ENCODE measurements around the gene SKOR1. TPM values are rescaled to one million over a fixed set of nuclear protein-coding genes. Genes with fewer than 3 reads are reported as not detected.

The SKOR1 gene
- total RNA-seq, 2 donors from 2014 or later = 0.12 TPM; not detected in 1

DNA sequence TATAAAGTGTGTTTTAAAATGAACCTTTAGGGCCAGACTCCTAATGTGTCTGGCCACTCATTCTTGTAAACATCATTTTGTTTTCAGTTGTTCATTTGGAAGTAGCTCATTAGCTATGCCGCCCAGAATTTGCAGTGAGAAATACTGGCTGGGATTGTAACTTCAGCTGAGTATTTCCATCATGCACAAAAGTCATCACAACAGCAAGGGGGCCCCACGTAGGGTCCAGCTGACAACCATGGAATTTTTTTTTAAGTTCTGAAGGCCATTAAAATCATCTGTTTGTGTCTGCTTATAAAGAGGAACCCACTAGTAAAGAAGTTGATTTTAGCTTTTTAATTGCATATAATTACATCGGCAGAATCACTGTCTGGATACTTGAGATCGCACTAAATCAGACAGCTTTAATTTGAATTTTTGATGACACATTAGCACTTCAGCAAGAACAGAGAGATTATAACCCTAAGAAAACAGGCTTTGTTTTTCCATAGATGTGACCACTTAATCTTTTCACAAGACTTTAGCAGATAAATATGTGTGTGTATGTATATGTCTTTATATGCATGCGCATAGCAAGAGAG is 46.3 kb upstream of the SKOR1 start:
- TF ChIP-seq, protein P1, sequence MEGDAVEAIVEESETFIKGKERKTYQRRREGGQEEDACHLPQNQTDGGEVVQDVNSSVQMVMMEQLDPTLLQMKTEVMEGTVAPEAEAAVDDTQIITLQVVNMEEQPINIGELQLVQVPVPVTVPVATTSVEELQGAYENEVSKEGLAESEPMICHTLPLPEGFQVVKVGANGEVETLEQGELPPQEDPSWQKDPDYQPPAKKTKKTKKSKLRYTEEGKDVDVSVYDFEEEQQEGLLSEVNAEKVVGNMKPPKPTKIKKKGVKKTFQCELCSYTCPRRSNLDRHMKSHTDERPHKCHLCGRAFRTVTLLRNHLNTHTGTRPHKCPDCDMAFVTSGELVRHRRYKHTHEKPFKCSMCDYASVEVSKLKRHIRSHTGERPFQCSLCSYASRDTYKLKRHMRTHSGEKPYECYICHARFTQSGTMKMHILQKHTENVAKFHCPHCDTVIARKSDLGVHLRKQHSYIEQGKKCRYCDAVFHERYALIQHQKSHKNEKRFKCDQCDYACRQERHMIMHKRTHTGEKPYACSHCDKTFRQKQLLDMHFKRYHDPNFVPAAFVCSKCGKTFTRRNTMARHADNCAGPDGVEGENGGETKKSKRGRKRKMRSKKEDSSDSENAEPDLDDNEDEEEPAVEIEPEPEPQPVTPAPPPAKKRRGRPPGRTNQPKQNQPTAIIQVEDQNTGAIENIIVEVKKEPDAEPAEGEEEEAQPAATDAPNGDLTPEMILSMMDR (IDR thresholded peaks at IDR 0.05) = no peak
- DNase-seq (ENCODE audit: low spot score) = no peak
- H3K27ac ChIP-seq = no peak overlapping the region
- no peak overlapping the region for H3K4me3 ChIP-seq
- no peaks in the 10 kb centered on the region for H3K27me3 ChIP-seq
- no peaks in the 10 kb centered on the region for H3K4me1 ChIP-seq
- no peaks in the 10 kb centered on the region for H3K9me3 ChIP-seq
- peaks cover 3% of the 10 kb centered on the region for H3K36me3 ChIP-seq

DNA sequence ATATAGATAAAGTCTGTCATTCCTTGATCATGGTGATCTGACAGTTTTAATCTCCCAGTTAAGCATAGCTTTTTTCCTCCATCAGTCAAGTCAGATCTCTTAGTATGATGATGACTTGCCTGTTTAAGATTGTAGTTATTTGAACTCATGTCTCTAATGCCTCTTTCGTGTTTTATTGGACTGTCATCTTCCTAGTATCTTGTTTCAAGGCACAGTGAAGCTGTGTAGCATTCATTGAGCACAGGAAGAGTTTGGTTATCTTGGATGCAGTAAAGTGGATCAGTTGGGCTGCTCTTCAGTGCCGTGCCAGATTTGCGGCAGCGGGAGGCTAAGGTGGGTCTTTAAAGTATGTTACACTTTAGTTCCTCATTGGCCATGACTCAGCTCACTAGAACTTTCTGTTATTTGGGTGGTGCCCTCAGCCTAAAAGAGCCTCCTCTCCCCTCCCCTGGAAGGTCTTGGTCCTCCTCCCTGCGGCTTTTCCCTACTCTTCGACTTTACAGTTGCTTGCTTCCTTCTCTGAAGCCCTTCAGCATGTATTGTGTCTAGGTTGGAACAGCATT is 45.7 kb upstream of the SKOR1 start:
- Histone ChIP-seq H3K9me3 (no peaks in the 10 kb centered on the region), H3K4me3 (no peak overlapping the region), H3K27ac (no peak overlapping the region), H3K27me3 (no peaks in the 10 kb centered on the region), H3K36me3 (peaks cover 3% of the 10 kb centered on the region), H3K4me1 (no peaks in the 10 kb centered on the region)
- DNase-seq (ENCODE audit: low spot score) = no peak
- TF ChIP-seq, protein P1 (IDR thresholded peaks at IDR 0.05) = no peak

DNA sequence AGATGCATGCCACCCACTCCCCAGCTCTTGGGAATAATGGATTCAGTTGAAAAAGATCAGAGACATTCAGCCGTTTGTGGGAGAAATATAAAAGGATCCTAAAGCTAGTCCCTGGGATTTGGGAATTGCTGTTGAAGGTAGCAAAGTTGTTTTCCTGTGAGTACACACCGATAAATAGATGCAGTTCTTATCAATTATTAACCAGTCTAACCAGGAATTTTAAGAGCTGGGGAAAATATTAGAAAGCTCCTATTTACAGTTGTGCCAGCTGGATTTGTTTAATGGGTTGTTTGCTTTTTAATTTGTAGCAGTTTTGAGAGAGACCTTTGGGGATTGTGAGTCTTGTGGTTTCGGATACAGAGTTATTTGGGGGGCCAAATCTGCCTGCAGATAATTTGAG is 44.2 kb upstream of the SKOR1 start:
- no peak overlapping the region for H3K27ac ChIP-seq
- H3K9me3 ChIP-seq = no peaks in the 10 kb centered on the region
- H3K4me1 ChIP-seq = no peaks in the 10 kb centered on the region
- TF ChIP-seq, protein P1 (IDR thresholded peaks at IDR 0.05) = no peak
- H3K27me3 ChIP-seq = no peaks in the 10 kb centered on the region
- H3K36me3 ChIP-seq = peaks cover 3% of the 10 kb centered on the region
- DNase-seq (ENCODE audit: low spot score) = no peak
- H3K4me3 ChIP-seq = no peak overlapping the region

DNA sequence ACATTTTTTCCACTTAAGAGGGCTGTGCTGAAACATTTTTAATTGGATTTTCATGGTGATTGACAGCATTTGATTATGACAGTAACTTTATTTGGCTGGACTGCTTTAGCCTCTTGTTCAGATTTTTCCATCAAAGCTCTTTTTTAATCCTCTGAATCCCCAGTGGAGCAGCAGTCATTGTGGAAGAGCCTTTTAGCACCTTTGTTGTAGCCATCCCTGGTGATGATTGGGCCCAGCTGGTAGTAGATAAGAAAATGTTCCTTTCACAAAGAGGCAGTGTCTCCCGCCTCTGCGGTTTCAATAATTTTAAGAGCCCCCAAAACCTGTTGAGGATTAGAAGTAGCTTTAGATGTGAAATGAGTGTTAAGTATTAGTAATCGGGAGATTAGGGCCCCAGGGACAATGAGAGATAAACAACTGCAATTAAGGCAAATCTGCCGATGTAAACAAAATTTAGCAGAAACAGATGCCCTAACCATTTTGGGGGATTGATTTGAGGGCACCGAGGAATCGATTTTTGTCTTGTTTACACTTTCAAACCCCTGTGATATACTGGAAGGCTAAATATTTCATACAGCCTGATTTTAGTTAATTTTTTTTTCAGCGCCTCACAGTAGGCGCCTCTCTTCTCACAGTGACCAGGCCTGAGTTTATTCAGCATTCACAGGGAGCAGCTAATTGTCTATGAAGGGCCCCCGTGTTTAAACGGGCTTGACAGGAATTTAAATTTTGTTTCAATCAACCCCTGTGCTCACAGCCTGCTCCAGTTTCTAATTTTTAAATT is 43.2 kb upstream of the SKOR1 start:
- Histone ChIP-seq H3K27ac (no peak overlapping the region), H3K4me1 (no peaks in the 10 kb centered on the region), H3K9me3 (no peaks in the 10 kb centered on the region), H3K36me3 (peaks cover 3% of the 10 kb centered on the region), H3K27me3 (no peaks in the 10 kb centered on the region), H3K4me3 (no peak overlapping the region)
- DNase-seq (ENCODE audit: low spot score) = no peak
- TF ChIP-seq, protein P1 (IDR thresholded peaks at IDR 0.05) = no peak

DNA sequence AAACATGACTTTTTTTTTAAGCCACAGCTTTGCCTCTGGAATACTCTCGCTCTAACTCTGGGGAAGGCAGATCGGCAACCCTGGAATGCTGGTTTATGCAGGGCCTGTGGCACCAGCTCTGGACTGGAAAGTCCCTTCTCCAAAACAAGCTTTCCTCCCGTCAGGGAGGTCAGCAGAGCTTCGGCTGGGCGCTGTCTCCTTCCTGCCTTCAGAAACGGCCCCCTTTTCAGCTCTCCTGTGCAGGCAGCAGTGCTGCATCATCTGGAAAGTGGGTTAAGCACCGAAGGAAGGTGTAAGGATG is 42.7 kb upstream of the SKOR1 start:
- H3K36me3 ChIP-seq = peaks cover 3% of the 10 kb centered on the region
- H3K27ac ChIP-seq = no peak overlapping the region
- H3K27me3 ChIP-seq = no peaks in the 10 kb centered on the region
- H3K9me3 ChIP-seq = no peaks in the 10 kb centered on the region
- no peak overlapping the region for H3K4me3 ChIP-seq
- TF ChIP-seq, protein P1 (IDR thresholded peaks at IDR 0.05) = no peak
- no peaks in the 10 kb centered on the region for H3K4me1 ChIP-seq
- DNase-seq (ENCODE audit: low spot score) = no peak

Measured in right atrium auricular region (tissue), 2 donors.